ENCODE measurements around the gene DLL3. TPM values are rescaled to one million over a fixed set of nuclear protein-coding genes. Genes with fewer than 3 reads are reported as not detected.

DLL3 gene
- total RNA-seq, 1 experiment from 2014 or later = 0.17 TPM

- ATAC-seq = no peak
- Histone ChIP-seq H3K27me3 (ENCODE audit: insufficient read depth, low read length) (no peaks in the 10 kb centered on the region), H3K36me3 (ENCODE audit: control insufficient read depth in 1 of 2, insufficient read depth in 2 of 2, low read length in 2 of 2) (peaks cover 46 to 67% of the 10 kb centered on the region in 2 experiments; a peak in 3 of 4 replicates), H4K20me1 (ENCODE audit: insufficient read depth) (no peaks in the 10 kb centered on the region), H3K9me3 (ENCODE audit: control insufficient read depth in 1 of 2, insufficient read depth in 1 of 2, low read depth in 1 of 2, low read length in 2 of 2) (no peaks in the 10 kb centered on the region), H3K4me3 (replicated peaks in 1 of 2; ENCODE audit: low read depth in 1 of 2, low read length in 2 of 2) (no peak overlapping the region), H3K9ac (ENCODE audit: low read length) (no peak overlapping the region), H3K4me2 (ENCODE audit: low read length) (no peak overlapping the region), H3K9me2 (ENCODE audit: insufficient read depth) (no peaks in the 10 kb centered on the region), H3K79me2 (ENCODE audit: insufficient read depth, low read length) (no peaks in the 10 kb centered on the region; the same call in 1 of the 2 replicates), H3K27ac (ENCODE audit: low read depth, low read length) (no peak overlapping the region), H3K4me1 (ENCODE audit: control insufficient read depth in 1 of 2, insufficient read depth in 2 of 2, low read length in 2 of 2) (no peaks in the 10 kb centered on the region), H2AFZ (ENCODE audit: low read depth, low read length, poor library complexity, severe bottlenecking) (no peak overlapping the region)
- no peak for TF ChIP-seq ZBTB33 (IDR thresholded peaks at IDR 0.05; ENCODE audit: extremely low read depth, insufficient replicate concordance, low read length)
- no peak for TF ChIP-seq CBX3 (IDR thresholded peaks at IDR 0.05; ENCODE audit: low read depth)
- TF ChIP-seq POLR2A (IDR thresholded peaks at IDR 0.05; ENCODE audit: borderline replicate concordance, extremely low read depth, insufficient read depth, insufficient read length) = no peak
- no peak for TF ChIP-seq ZFX (IDR thresholded peaks at IDR 0.05)
- no peak for TF ChIP-seq EZH2phosphoT487 (IDR thresholded peaks at IDR 0.05; ENCODE audit: borderline replicate concordance)
- no peak for TF ChIP-seq TCF7L2 (IDR thresholded peaks at IDR 0.05; ENCODE audit: borderline replicate concordance, extremely low read depth, insufficient read depth, insufficient read length)
- no peak for TF ChIP-seq JUND (IDR thresholded peaks at IDR 0.05)
- TF ChIP-seq EGR1 (IDR thresholded peaks at IDR 0.05; ENCODE audit: low read depth) = no peak
- no peak for TF ChIP-seq ATF3 (IDR thresholded peaks at IDR 0.05)
- no peak for DNase-seq (ENCODE audit: low read depth, low spot score)
- CTCF ChIA-PET = interaction anchor here (0.7 to 3.5 kb wide), 4 partner anchors 8 to 199 kb away, joined by 3 to 24 read pairs (median 3); partner anchors contain the start of gene EID2B
- intact Hi-C loops (cut with micrococcal nuclease) = no loop called here
- BruUV-seq (replicated peaks) = no TSS peak
- RAD21 ChIA-PET (ENCODE audit: low non-redundant PET in 1 of 2, low total read pairs in 2 of 2, uncharacterized antibody in 2 of 2, unreplicated experiment in 2 of 2) = no interaction called here
- POLR2A ChIA-PET = interaction anchor here (2.4 kb wide), 1 partner anchor 38 kb away, joined by 8 read pairs; the partner anchor contains the start of gene RPS16
Measured at GRCh38 chr19:39473443-39473960, 25.2 kb upstream of the DLL3 start.

Data from HCT116 (cell line).